A549 (cell line): ENCODE measurements around the gene DLG1. TPM values are rescaled to one million over a fixed set of nuclear protein-coding genes. Genes with fewer than 3 reads are reported as not detected.

Experiments
- ATAC-seq, 2 experiments: fragments of 200-7000 bp in 1 of 2; fragments of >200 bp in 1 of 2; cut with Nextera tagmentation in 1 of 2; cut with Tn5 transposase in 1 of 2; 3 replicates each; pipeline versions ENCODE4 v1.8.0 to v1.9.1; 2018 to 2020; ENCODE audit warnings: mild to moderate bottlenecking in 1 of 2, moderate library complexity in 1 of 2
- CTCF ChIA-PET: fragments of 300-600 bp; sonication (Branson Sonifier 250); formaldehyde crosslinking; extraction: SDS; loops from one replicate; lab custom pipeline; 2021; ENCODE audit warnings: antibody characterized with exemption, inconsistent platforms; lab: Yijun Ruan, JAX
- POLR2A ChIA-PET: fragments of 350-600 bp; formaldehyde crosslinking; extraction: SDS; loops from one replicate; lab custom pipeline; 2021; ENCODE audit warnings: antibody characterized with exemption, inconsistent platforms; lab: Yijun Ruan, JAX
- DNase-seq, 2 experiments: peaks; one replicate each; pipeline versions ENCODE4 v3.0.0 to v3.0.0-alpha.2; 2011 to 2016; ENCODE audit warnings: low read depth in 1 of 2, low spot score in 1 of 2
- FAIRE-seq: peaks from 2 replicates; lab custom pipeline; 2011; peaks lifted over from hg19 to GRCh38; lab: Jason Lieb, UNC
- H3K27ac ChIP-seq, 2 experiments: fragments of >200 bp; sonication (Bioruptor Twin); formaldehyde crosslinking; 3 replicates each; pipeline ENCODE4 v1.5.1; 2016 to 2017
- H3K4me1 ChIP-seq: fragments of >200 bp; sonication (Bioruptor Twin); formaldehyde crosslinking; 3 replicates; pipeline ENCODE4 v1.6.1; 2016
- H3K4me2 ChIP-seq: fragments of >200 bp; sonication (Bioruptor Twin); formaldehyde crosslinking; 3 replicates; pipeline ENCODE4 v1.6.1; 2016
- H3K4me3 ChIP-seq: fragments of >200 bp; sonication (Bioruptor Twin); formaldehyde crosslinking; 3 replicates; pipeline ENCODE4 v1.5.1; 2016
- H3K9me3 ChIP-seq: fragments of >200 bp; sonication (Bioruptor Twin); formaldehyde crosslinking; 3 replicates; pipeline ENCODE4 v1.6.1; 2016
- ATOH8 ChIP-seq: fragments of 250-450 bp; sonication (Bioruptor Pico); IDR thresholded peaks from 2 replicates; pipeline ENCODE4 v1.5.0; 2020; ENCODE audit warnings: low read depth, mild to moderate bottlenecking, moderate library complexity
- BHLHE40 ChIP-seq: IDR thresholded peaks from 2 replicates; pipeline ENCODE4 v1.6.1; 2012; ENCODE audit warnings: low read depth, low read length, inconsistent platforms
- EHF ChIP-seq: fragments of 250-450 bp; sonication (Bioruptor Pico); IDR thresholded peaks from 2 replicates; pipeline ENCODE4 v1.5.0; 2020; ENCODE audit warnings: mild to moderate bottlenecking
- EP300 ChIP-seq, 2 experiments: fragments of >200 bp; sonication (Bioruptor Twin); formaldehyde crosslinking; IDR thresholded peaks; 2 replicates in 1 of 2; 3 replicates in 1 of 2; pipeline ENCODE4 v1.6.1; 2016 to 2017
- ESRRA ChIP-seq: fragments of 150-350 bp; IDR thresholded peaks from 2 replicates; pipeline ENCODE4 v1.6.1; 2014; ENCODE audit warnings: mild to moderate bottlenecking, low read length, borderline replicate concordance
- FOXS1 ChIP-seq: fragments of 250-450 bp; sonication (Bioruptor Pico); IDR thresholded peaks from 2 replicates; pipeline ENCODE4 v1.5.0; 2020; ENCODE audit warnings: mild to moderate bottlenecking, moderate library complexity
- HEYL ChIP-seq: fragments of 250-450 bp; sonication (Bioruptor Pico); IDR thresholded peaks from 2 replicates; pipeline ENCODE4 v1.8.0; 2021; ENCODE audit warnings: mild to moderate bottlenecking, moderate library complexity
- JUN ChIP-seq, 2 experiments: fragments of >200 bp; sonication (Bioruptor Twin); formaldehyde crosslinking; IDR thresholded peaks; 2 replicates in 1 of 2; 3 replicates in 1 of 2; pipeline ENCODE4 v1.6.1; 2016 to 2017
- MAFK ChIP-seq: fragments of 450-650 bp; IDR thresholded peaks from 2 replicates; pipeline ENCODE4 v1.6.1; 2014; ENCODE audit not compliant: partially characterized antibody
- MAZ ChIP-seq: fragments of 150-350 bp; IDR thresholded peaks from 2 replicates; pipeline ENCODE4 v1.6.1; 2014; ENCODE audit warnings: antibody characterized with exemption, low read depth, low read length, borderline replicate concordance
- NR3C1 ChIP-seq: fragments of >200 bp; sonication (Bioruptor Twin); formaldehyde crosslinking; IDR thresholded peaks from 3 replicates; pipeline ENCODE4 v1.6.1; 2017
- PBX3 ChIP-seq: IDR thresholded peaks from 2 replicates; pipeline ENCODE4 v1.6.1; 2012
- POLR2AphosphoS2 ChIP-seq: conservative IDR thresholded peaks from 2 replicates; pipeline ENCODE4 v1.6.1; 2012; ENCODE audit warnings: low read length, improper control_type of control experiment, inconsistent platforms
- RCOR1 ChIP-seq: fragments of 150-350 bp; IDR thresholded peaks from 2 replicates; pipeline ENCODE4 v1.6.1; 2014; ENCODE audit warnings: antibody characterized with exemption, low read length, low read depth
- REST ChIP-seq: fragments of 200-600 bp; sonication (generic); IDR thresholded peaks from 2 replicates; pipeline ENCODE4 v1.6.1; 2016; ENCODE audit warnings: antibody characterized with exemption, mild to moderate bottlenecking, moderate library complexity
- RNF2 ChIP-seq: fragments of 200-600 bp; sonication (generic); IDR thresholded peaks from 2 replicates; pipeline ENCODE4 v1.6.1; 2016; ENCODE audit warnings: low read depth, mild to moderate bottlenecking, antibody characterized with exemption, moderate library complexity, borderline replicate concordance
- TP53 ChIP-seq: fragments of 250-450 bp; sonication (Bioruptor Pico); IDR thresholded peaks from 2 replicates; pipeline ENCODE4 v1.5.0; 2021; ENCODE audit warnings: mild to moderate bottlenecking, moderate library complexity
- ZC3H11A ChIP-seq: fragments of 450-650 bp; IDR thresholded peaks from 2 replicates; pipeline ENCODE4 v1.6.1; 2014; ENCODE audit warnings: antibody characterized with exemption, mild to moderate bottlenecking
- ZNF302 ChIP-seq: fragments of 250-450 bp; sonication (Bioruptor Pico); IDR thresholded peaks from 2 replicates; pipeline ENCODE4 v1.9.0; 2021; ENCODE audit warnings: inconsistent platforms, mild to moderate bottlenecking, moderate library complexity
- WGBS: methylation state at CpG from one replicate; pipeline ENCODE4 v1.1.6; 2017; ENCODE audit errors: missing lambda C conversion rate; 5-methylcytosine and 5-hydroxymethylcytosine counted together
- polyA plus RNA-seq, 4 experiments: library from polyadenylated mRNA; depleted of rRNA in 3 of 4; stranded (reverse); fragments of >200 nt; fragmentation: RNase III in 1 of 4; extraction: RNeasy Plus Mini Kit Qiagen cat#74134 plus additional on column Dnase treatment in 1 of 4; gene quantifications; 2 replicates in 3 of 4; 3 replicates in 1 of 4; pipeline ENCODE4 v1.2.3, GENCODE V29; 2011 to 2017
- TF ChIP-seq, protein P1 (sequence below): fragments of 250-450 bp; sonication (Bioruptor Pico); IDR thresholded peaks from 2 replicates; pipeline ENCODE4 v1.5.0; 2021; ENCODE audit warnings: mild to moderate bottlenecking, moderate library complexity, borderline replicate concordance
- TF ChIP-seq, protein P2 (sequence below): IDR thresholded peaks from 2 replicates; pipeline ENCODE4 v1.6.1; 2012

DLG1 gene
- polyA plus RNA-seq, 2 of the 4 experiments (the other 2 are of a cell fraction) = 27.0 to 33.9 TPM

GRCh38 chr3:197132916-197133530, 165.4 kb downstream of the DLG1 start:
- H3K9me3 ChIP-seq = peaks cover 9% of the 10 kb centered on the region; the same call in 2 of the 3 replicates
- TF ChIP-seq ZNF302 (no peak), PBX3 (no peak), REST (no peak)
- H3K4me2 ChIP-seq = no peak overlapping the region
- ATAC-seq (no peak), DNase-seq (no peak), FAIRE-seq (no peak)
- POLR2A ChIA-PET = no interaction called here
- no peaks in the 10 kb centered on the region for H3K4me1 ChIP-seq
- WGBS = 90% methylated on average over 2 of the region's 2 CpGs
- CTCF ChIA-PET = interaction anchor here (0.7 kb wide), 1 partner anchor 466 kb away, joined by 3 read pairs; no protein-coding TSS in a partner anchor
- H3K27ac ChIP-seq = no peak overlapping the region
- H3K4me3 ChIP-seq = no peak overlapping the region

GRCh38 chr3:197125636-197126035, 172.8 kb downstream of the DLG1 start:
- TF ChIP-seq RCOR1 (no peak), MAZ (no peak), ATOH8 (no peak), ESRRA (no peak), BHLHE40 (no peak), NR3C1 (no peak), ZC3H11A (no peak), TP53 (CRISPR knock-in tag) (no peak), FOXS1 (CRISPR knock-in tag) (no peak), MAFK (no peak), RNF2 (no peak), POLR2AphosphoS2 (no peak), JUN (IDR thresholded peaks at IDR 0.05) (no peak), HEYL (no peak), EP300 (IDR thresholded peaks at IDR 0.05) (no peak), ZNF302 (no peak), EHF (CRISPR knock-in tag) (no peak)
- TF ChIP-seq, protein P1, sequence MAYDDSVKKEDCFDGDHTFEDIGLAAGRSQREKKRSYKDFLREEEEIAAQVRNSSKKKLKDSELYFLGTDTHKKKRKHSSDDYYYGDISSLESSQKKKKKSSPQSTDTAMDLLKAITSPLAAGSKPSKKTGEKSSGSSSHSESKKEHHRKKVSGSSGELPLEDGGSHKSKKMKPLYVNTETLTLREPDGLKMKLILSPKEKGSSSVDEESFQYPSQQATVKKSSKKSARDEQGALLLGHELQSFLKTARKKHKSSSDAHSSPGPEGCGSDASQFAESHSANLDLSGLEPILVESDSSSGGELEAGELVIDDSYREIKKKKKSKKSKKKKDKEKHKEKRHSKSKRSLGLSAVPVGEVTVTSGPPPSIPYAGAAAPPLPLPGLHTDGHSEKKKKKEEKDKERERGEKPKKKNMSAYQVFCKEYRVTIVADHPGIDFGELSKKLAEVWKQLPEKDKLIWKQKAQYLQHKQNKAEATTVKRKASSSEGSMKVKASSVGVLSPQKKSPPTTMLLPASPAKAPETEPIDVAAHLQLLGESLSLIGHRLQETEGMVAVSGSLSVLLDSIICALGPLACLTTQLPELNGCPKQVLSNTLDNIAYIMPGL (CRISPR knock-in tag) = no peak
- TF ChIP-seq, protein P2, sequence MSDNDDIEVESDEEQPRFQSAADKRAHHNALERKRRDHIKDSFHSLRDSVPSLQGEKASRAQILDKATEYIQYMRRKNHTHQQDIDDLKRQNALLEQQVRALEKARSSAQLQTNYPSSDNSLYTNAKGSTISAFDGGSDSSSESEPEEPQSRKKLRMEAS = no peak
- TF ChIP-seq, all 56 proteins: peak for 0
- DNase-seq (no peak), FAIRE-seq (no peak), ATAC-seq (no peak)
- no peak overlapping the region for H3K27ac ChIP-seq
- 69% methylated on average over 2 of the region's 2 CpGs for WGBS
- H3K4me3 ChIP-seq = no peak overlapping the region
- ChIA-PET POLR2A (no interaction called here), CTCF (no interaction called here)
- no peaks in the 10 kb centered on the region for H3K4me1 ChIP-seq
- no peaks in the 10 kb centered on the region for H3K9me3 ChIP-seq
- no peak overlapping the region for H3K4me2 ChIP-seq
